Activated T-cell treated with anti-CD3 and anti-CD28 coated beads for 1 hour (primary cell): ENCODE results near the gene ZNF91.
"Not testable (repeated sequence)": the region's sequence is repeated elsewhere in the genome, so short reads cannot be mapped to it uniquely, and the experiment has no call there.

Experiments used
- DNase-seq: peaks from one replicate; pipeline ENCODE4 v3.0.0-alpha.2; 2020; ENCODE audit warnings: low read depth

ZNF91 gene

GRCh38 chr19:23318941-23319340, 76.3 kb downstream of the ZNF91 start:
- not testable (repeated sequence) for DNase-seq

- DNase-seq = no peak
Measured at GRCh38 chr19:23318143-23318542, 77.1 kb downstream of the ZNF91 start.

GRCh38 chr19:23315286-23315685, 80.0 kb downstream of the ZNF91 start:
- no peak for DNase-seq

GRCh38 chr19:23314505-23315251, 80.6 kb downstream of the ZNF91 start:
- DNase-seq = no peak

- DNase-seq = no peak
Measured at GRCh38 chr19:23313196-23313595, 82.1 kb downstream of the ZNF91 start.

GRCh38 chr19:23312515-23312914, 82.8 kb downstream of the ZNF91 start:
- no peak for DNase-seq

GRCh38 chr19:23311551-23311950, 83.7 kb downstream of the ZNF91 start:
- no peak for DNase-seq

- DNase-seq = no peak
Measured at GRCh38 chr19:23310729-23311211, 84.5 kb downstream of the ZNF91 start.

GRCh38 chr19:23309926-23310325, 85.3 kb downstream of the ZNF91 start:
- DNase-seq = no peak

GRCh38 chr19:23305555-23305954, 89.7 kb downstream of the ZNF91 start:
- DNase-seq = no peak

GRCh38 chr19:23304238-23304637, 91.0 kb downstream of the ZNF91 start:
- no peak for DNase-seq

- DNase-seq = no peak
Measured at GRCh38 chr19:23294141-23294540, 101.1 kb downstream of the ZNF91 start.

GRCh38 chr19:23289966-23290365, 105.3 kb downstream of the ZNF91 start:
- not testable (repeated sequence) for DNase-seq
